PC-3 (cell line): ENCODE measurements around the gene MRTFA. TPM values are rescaled to one million over a fixed set of nuclear protein-coding genes. Genes with fewer than 3 reads are reported as not detected.

Source experiments
- ATAC-seq: fragments of 200-7000 bp; cut with Tn5 transposase; 2 replicates; pipeline ENCODE4 v1.9.1; 2020; ENCODE audit warnings: mild to moderate bottlenecking, moderate library complexity
- BruUV-seq: library from RNA; stranded (reverse); fragments of 400-500 nt; replicated peaks from 2 replicates; lab custom pipeline; 2021; lab: Mats Ljungman, UMichigan
- CTCF ChIA-PET: fragments of 300-600 bp; sonication (Branson Sonifier 250); formaldehyde crosslinking; loops from one replicate; lab custom pipeline; 2022; ENCODE audit warnings: antibody characterized with exemption; lab: Charles Lee
- POLR2A ChIA-PET: fragments of 300-600 bp; sonication (Branson Sonifier 250); formaldehyde crosslinking; loops from one replicate; lab custom pipeline; 2022; ENCODE audit warnings: antibody characterized with exemption; ENCODE audit not compliant: unreplicated experiment; lab: Charles Lee
- DNase-seq: peaks from one replicate; pipeline ENCODE4 v3.0.0-alpha.2; 2015
- H2AFZ ChIP-seq: fragments of 300-600 bp; sonication (generic); 2 replicates; pipeline ENCODE4 v1.6.0; 2016; ENCODE audit warnings: antibody characterized with exemption, low read length
- H3F3A ChIP-seq: fragments of 300-600 bp; sonication (generic); one replicate; pipeline ENCODE4 v1.6.0; 2017; ENCODE audit warnings: antibody characterized with exemption, low read length, control low read depth, mild to moderate bottlenecking; ENCODE audit not compliant: unreplicated experiment
- H3K27ac ChIP-seq: fragments of 300-600 bp; sonication (generic); 2 replicates; pipeline ENCODE4 v1.5.1; 2016; ENCODE audit warnings: mild to moderate bottlenecking, low read length
- H3K27me3 ChIP-seq: fragments of 300-600 bp; sonication (generic); 2 replicates; pipeline ENCODE4 v1.6.1; 2016; ENCODE audit warnings: low read length, mixed read lengths
- H3K36me3 ChIP-seq: fragments of 300-600 bp; sonication (generic); 2 replicates; pipeline ENCODE4 v1.6.1; 2016; ENCODE audit warnings: low read depth, mixed run types, low read length, mixed read lengths
- H3K4me1 ChIP-seq: fragments of 300-600 bp; sonication (generic); 2 replicates; pipeline ENCODE4 v1.5.1; 2016; ENCODE audit warnings: low read length; ENCODE audit not compliant: insufficient read depth
- H3K4me2 ChIP-seq: fragments of 300-600 bp; sonication (generic); 2 replicates; pipeline ENCODE4 v1.6.0; 2016; ENCODE audit warnings: low read length
- H3K4me3 ChIP-seq: fragments of 300-600 bp; sonication (generic); 2 replicates; pipeline ENCODE4 v1.5.1; 2016; ENCODE audit warnings: mild to moderate bottlenecking, low read length, mixed read lengths
- H3K79me2 ChIP-seq: fragments of 300-600 bp; sonication (generic); 2 replicates; pipeline ENCODE4 v1.6.1; 2017; ENCODE audit warnings: low read length, mixed read lengths
- H3K9ac ChIP-seq: fragments of 300-600 bp; sonication (generic); 2 replicates; pipeline ENCODE4 v1.6.0; 2016; ENCODE audit warnings: mild to moderate bottlenecking, low read length
- H3K9me2 ChIP-seq: fragments of 300-600 bp; sonication (generic); replicated peaks from 2 replicates; pipeline ENCODE4 v1.6.1; 2016; ENCODE audit warnings: mixed run types, low read length, mixed read lengths
- H3K9me3 ChIP-seq: fragments of 300-600 bp; sonication (generic); 2 replicates; pipeline ENCODE4 v1.6.1; 2016; ENCODE audit warnings: low read length, mixed read lengths
- H4K20me1 ChIP-seq: fragments of 300-600 bp; sonication (generic); 2 replicates; pipeline ENCODE4 v1.6.1; 2016; ENCODE audit warnings: low read length, mixed read lengths
- EZH2 ChIP-seq: fragments of 300-600 bp; sonication (generic); IDR thresholded peaks from one replicate; pipeline ENCODE4 v1.6.1; 2017; ENCODE audit warnings: antibody characterized with exemption, mild to moderate bottlenecking, low read length; ENCODE audit not compliant: unreplicated experiment
- EZH2phosphoT487 ChIP-seq: fragments of 300-600 bp; sonication (generic); IDR thresholded peaks from 2 replicates; pipeline ENCODE4 v1.6.1; 2018; ENCODE audit warnings: mild to moderate bottlenecking, antibody characterized with exemption, low read length, borderline replicate concordance
- intact Hi-C: fragments of 100-400 bp; cut with micrococcal nuclease; formaldehyde crosslinking; loops from 2 replicates; pipeline ENCODE4 v1.9.0; 2023
- total RNA-seq: library from RNA; depleted of rRNA; stranded (reverse); fragments of >200 nt; gene quantifications from 2 replicates; pipeline ENCODE4 v1.2.3, GENCODE V29; 2014
- TF ChIP-seq, protein P1 (sequence below): fragments of 300-600 bp; sonication (generic); conservative IDR thresholded peaks from 2 replicates; pipeline ENCODE4 v1.5.1; 2017; ENCODE audit warnings: antibody characterized with exemption, low read depth, mild to moderate bottlenecking, low read length

The MRTFA gene
- total RNA-seq, 1 experiment from 2014 or later: 32.6 TPM

DNA sequence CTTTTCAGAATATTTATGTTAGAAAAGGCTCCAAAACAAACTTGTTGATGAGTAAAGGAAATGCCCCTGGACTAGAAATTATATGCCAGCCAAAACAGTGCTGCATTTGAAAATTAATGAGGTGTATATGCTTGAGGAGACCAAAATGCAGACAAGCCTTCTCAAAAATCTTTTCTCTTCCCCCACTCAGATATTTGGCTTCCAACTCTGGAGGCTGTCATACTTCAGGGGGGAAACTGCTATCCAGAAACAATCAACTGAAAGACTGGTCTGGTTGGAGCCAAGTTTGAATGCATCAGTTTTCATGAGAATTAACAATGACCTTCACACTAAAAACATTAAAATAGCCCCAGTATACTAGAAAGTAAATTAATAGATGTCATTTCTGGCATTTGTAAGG lies 167.9 kb downstream of the MRTFA start:
- intact Hi-C loops: no loop called here
- no peak overlapping the region for H2AFZ ChIP-seq
- CTCF ChIA-PET: no interaction called here
- TF ChIP-seq, protein P1, sequence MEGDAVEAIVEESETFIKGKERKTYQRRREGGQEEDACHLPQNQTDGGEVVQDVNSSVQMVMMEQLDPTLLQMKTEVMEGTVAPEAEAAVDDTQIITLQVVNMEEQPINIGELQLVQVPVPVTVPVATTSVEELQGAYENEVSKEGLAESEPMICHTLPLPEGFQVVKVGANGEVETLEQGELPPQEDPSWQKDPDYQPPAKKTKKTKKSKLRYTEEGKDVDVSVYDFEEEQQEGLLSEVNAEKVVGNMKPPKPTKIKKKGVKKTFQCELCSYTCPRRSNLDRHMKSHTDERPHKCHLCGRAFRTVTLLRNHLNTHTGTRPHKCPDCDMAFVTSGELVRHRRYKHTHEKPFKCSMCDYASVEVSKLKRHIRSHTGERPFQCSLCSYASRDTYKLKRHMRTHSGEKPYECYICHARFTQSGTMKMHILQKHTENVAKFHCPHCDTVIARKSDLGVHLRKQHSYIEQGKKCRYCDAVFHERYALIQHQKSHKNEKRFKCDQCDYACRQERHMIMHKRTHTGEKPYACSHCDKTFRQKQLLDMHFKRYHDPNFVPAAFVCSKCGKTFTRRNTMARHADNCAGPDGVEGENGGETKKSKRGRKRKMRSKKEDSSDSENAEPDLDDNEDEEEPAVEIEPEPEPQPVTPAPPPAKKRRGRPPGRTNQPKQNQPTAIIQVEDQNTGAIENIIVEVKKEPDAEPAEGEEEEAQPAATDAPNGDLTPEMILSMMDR: no peak
- TF ChIP-seq EZH2phosphoT487 (no peak), EZH2 (no peak)
- no TSS peak for BruUV-seq
- POLR2A ChIA-PET: no interaction called here
- no peaks in the 10 kb centered on the region for H3K4me1 ChIP-seq
- H3K9ac ChIP-seq: no peak overlapping the region
- no peaks in the 10 kb centered on the region for H3K9me2 ChIP-seq
- no peak overlapping the region for H3K27ac ChIP-seq
- DNase-seq (no peak), ATAC-seq (no peak)
- H3K27me3 ChIP-seq: no peaks in the 10 kb centered on the region
- no peak overlapping the region for H3K4me2 ChIP-seq
- no peaks in the 10 kb centered on the region for H3K36me3 ChIP-seq
- no peaks in the 10 kb centered on the region for H3K79me2 ChIP-seq
- H3F3A ChIP-seq: no peaks in the 10 kb centered on the region
- H3K9me3 ChIP-seq: no peaks in the 10 kb centered on the region
- no peaks in the 10 kb centered on the region for H4K20me1 ChIP-seq
- H3K4me3 ChIP-seq: no peak overlapping the region

DNA sequence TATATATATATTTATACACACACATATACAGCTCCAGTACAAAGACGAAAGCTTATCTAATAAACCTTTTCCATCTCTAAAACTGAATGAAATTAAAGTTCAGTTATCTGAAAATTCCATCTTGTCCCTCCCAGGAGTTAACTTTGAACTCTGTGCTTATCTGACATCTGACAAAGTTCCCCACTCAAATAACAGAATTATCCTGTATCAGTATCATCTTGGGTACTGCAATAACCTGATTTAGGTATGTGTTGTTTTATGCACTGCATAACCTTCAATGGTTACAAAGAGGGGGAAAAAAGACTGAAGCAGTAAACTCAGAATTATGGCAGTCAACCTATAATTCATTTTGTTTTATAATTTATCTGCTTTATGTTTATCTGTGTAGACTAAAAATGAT lies 169.5 kb downstream of the MRTFA start:
- no peaks in the 10 kb centered on the region for H3F3A ChIP-seq
- POLR2A ChIA-PET: no interaction called here
- H3K79me2 ChIP-seq: no peaks in the 10 kb centered on the region
- CTCF ChIA-PET: no interaction called here
- BruUV-seq: no TSS peak
- H3K4me1 ChIP-seq: no peaks in the 10 kb centered on the region
- no peaks in the 10 kb centered on the region for H3K9me3 ChIP-seq
- no peaks in the 10 kb centered on the region for H3K9me2 ChIP-seq
- H2AFZ ChIP-seq: no peak overlapping the region
- no peaks in the 10 kb centered on the region for H4K20me1 ChIP-seq
- H3K4me2 ChIP-seq: no peak overlapping the region
- no peak overlapping the region for H3K4me3 ChIP-seq
- DNase-seq (no peak), ATAC-seq (no peak)
- TF ChIP-seq, protein P1: no peak
- no peak for TF ChIP-seq EZH2
- TF ChIP-seq EZH2phosphoT487: no peak
- H3K27ac ChIP-seq: no peak overlapping the region
- H3K36me3 ChIP-seq: peaks cover 5% of the 10 kb centered on the region; the same call in 1 of the 2 replicates
- intact Hi-C loops: no loop called here
- H3K27me3 ChIP-seq: no peaks in the 10 kb centered on the region
- H3K9ac ChIP-seq: no peak overlapping the region

DNA sequence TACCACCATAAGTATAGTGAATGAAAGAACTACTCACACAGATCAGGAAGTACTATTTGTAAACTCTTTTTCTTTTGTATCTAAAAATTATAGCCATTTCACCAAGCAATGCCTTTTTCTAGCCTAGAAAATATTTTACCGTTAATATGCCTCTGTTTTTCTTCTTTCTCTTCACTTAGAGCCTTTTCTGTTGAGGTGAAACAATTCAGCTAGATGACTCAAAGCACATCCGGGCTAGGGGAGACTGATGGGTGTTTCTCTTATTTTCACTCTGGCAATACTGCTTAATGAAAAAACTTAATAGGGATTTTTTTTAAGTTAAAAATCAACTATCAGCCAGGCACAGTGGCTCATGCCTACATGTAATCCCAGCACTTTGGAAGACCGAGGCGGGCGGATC lies 172.8 kb downstream of the MRTFA start:
- CTCF ChIA-PET: no interaction called here
- DNase-seq (no peak), ATAC-seq (no peak)
- H3K27ac ChIP-seq: no peak overlapping the region
- intact Hi-C loops: no loop called here
- peaks cover 8% of the 10 kb centered on the region for H3K36me3 ChIP-seq
- no peaks in the 10 kb centered on the region for H3K9me2 ChIP-seq
- no peaks in the 10 kb centered on the region for H3K4me1 ChIP-seq
- no peaks in the 10 kb centered on the region for H3K9me3 ChIP-seq
- no peaks in the 10 kb centered on the region for H3F3A ChIP-seq
- H3K4me2 ChIP-seq: no peak overlapping the region
- no peaks in the 10 kb centered on the region for H3K79me2 ChIP-seq
- no peak overlapping the region for H3K4me3 ChIP-seq
- POLR2A ChIA-PET: no interaction called here
- BruUV-seq: no TSS peak
- TF ChIP-seq, protein P1: no peak
- no peak for TF ChIP-seq EZH2phosphoT487
- TF ChIP-seq EZH2: no peak
- no peak overlapping the region for H3K9ac ChIP-seq
- H4K20me1 ChIP-seq: no peaks in the 10 kb centered on the region
- H2AFZ ChIP-seq: no peak overlapping the region
- H3K27me3 ChIP-seq: no peaks in the 10 kb centered on the region
